Central memory CD4-positive, alpha-beta T cell (primary cell): ENCODE results near the gene CPT1A.

Source experiments
- DNase-seq: peaks from one replicate; pipeline ENCODE4 v3.0.0; 2022

Gene CPT1A

DNA sequence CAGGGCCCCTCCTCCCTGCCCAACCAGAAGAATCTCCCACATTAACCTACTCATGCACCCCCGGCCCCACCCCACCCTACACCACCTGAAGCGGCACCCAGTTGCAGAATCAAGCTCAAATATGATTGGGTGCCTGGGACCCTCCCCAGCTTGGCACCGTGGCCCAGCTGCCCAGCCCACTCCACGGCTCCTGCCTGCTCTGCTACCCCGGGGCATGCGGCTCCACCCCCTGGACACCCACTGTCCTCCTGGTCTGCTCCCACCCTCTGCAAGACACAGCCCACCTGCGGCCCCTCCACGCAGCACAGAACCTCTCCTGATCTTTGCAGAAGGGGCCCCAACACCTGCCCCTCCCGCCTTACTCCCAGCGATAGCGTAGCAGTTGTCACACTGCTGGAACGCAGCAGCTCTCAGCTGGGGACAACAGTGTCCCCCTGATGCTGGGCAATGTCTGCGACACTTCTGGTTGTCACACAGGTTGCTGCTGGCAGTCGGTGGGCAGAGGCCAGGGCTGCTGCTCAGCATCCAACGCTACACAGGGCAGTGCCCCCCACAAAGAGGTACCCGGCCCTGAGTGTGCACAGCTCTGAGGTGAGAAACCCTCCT, 58.4 kb downstream of the CPT1A start:
- no peak for DNase-seq

GRCh38 chr11:68782711-68783110, 59.0 kb downstream of the CPT1A start:
- DNase-seq, result no peak

- no peak for DNase-seq
These were observed 60.9 kb downstream of the CPT1A start for GRCh38 chr11:68780829-68781228.

DNA sequence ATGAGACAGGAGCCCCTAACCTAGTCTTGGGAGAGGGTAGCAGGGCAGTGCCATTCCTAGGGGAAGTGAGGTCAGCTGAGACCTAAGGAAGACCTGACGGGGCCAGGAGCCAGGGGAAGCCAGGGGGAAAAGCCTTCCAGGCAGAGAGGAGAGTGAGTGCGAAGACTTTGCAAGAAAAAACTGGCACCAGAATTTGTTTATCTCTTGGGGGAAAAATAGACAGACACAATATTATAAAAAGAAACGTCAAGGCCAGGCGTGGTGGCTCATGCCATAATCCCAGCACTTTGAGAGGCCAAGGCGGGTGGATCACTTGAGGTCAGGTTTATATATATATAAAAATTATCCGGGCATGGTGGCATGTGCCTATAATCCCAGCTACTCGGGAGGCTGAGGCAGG, 63.5 kb downstream of the CPT1A start:
- DNase-seq, result no peak

DNA sequence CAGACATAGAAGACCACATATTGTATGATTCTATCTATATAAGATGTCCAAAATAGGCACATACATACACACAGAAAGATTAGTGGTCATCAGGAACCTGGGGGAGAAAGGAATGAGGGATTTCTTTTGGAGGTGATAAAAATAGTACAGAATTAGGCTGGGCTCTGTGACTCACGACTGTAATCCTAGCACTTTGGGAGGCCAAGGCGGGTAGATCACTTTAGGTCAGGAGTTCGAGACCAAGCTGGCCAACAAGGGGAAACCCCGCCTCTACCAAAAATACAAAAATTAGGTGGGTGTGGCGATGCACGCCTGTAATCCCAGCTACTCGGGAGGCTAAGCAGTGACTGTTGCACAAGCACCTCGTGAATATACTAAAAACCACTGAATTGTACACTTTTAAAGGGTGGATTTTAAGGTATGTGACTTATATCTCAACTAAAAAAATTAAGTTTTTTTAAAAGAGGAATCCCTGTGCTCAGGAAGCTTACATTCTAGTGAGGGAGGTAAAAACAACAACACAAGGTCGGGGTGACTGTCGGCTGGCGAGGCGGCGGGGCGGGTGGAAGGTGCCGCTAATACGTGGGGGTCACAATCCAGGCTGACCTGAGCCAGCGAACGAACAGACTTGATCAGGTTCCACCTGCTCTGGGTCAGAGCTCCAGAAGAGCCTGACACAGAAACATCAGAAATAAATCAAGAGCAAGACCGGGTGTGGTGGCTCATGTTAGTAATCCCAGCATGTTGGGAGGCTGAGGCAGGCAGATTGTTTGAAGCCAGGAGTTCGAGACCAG, 65.1 kb downstream of the CPT1A start:
- DNase-seq, result no peak

- no peak for DNase-seq
These were observed 65.7 kb downstream of the CPT1A start for GRCh38 chr11:68775951-68776388.

- DNase-seq, result no peak
These were observed 67.5 kb downstream of the CPT1A start for GRCh38 chr11:68774194-68774585.

- DNase-seq, result no peak
These were observed 68.1 kb downstream of the CPT1A start for GRCh38 chr11:68773521-68774193.

GRCh38 chr11:68772936-68773335, 68.8 kb downstream of the CPT1A start:
- no peak for DNase-seq

- no peak for DNase-seq
These were observed 70.9 kb downstream of the CPT1A start for GRCh38 chr11:68770781-68771180.

DNA sequence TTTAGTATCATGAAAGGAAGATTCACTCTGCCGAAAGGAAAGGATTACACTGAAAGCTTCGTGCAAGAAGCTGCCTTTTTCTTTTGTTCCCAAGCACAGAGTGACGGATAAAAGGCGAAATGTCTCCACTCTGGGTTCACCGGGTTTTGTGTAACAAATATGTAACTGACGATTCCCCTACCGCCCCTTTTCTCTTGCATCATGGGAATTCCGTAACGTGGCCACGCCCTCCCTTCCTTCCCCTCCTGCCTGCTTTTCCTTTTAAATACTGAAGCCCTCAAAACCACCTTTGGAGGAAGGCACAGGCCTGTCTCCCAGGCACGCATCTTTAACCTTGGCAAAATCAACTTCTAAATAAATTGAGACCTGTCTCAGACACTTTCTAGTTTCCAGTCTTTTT, 74.0 kb downstream of the CPT1A start:
- DNase-seq, result no peak

GRCh38 chr11:68766786-68767185, 74.9 kb downstream of the CPT1A start:
- no peak for DNase-seq

DNA sequence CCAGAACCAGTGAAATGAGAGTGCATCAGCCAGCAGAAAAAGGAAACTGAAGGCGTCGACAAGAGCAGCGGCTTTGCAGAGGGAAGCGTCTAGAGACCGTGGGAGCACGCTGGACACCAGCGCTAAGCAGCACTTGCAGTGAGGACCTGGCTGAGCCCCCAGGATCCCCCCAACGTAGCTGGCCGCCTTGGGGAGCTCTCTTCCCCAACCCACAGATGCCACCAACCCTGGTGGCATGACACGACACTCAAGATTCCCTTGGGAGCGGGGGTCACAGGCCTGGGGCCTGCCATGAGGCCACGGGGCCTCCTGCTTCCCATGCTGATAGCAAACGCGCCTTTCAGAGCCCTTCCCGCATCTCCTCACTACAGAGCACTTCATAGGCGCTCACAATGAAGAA, 77.0 kb downstream of the CPT1A start:
- no peak for DNase-seq

- no peak for DNase-seq
These were observed 77.6 kb downstream of the CPT1A start for GRCh38 chr11:68763926-68764657.

- DNase-seq, result no peak
These were observed 78.5 kb downstream of the CPT1A start for GRCh38 chr11:68763181-68763721.

- DNase-seq, result no peak
These were observed 79.2 kb downstream of the CPT1A start for GRCh38 chr11:68762481-68762880.

DNA sequence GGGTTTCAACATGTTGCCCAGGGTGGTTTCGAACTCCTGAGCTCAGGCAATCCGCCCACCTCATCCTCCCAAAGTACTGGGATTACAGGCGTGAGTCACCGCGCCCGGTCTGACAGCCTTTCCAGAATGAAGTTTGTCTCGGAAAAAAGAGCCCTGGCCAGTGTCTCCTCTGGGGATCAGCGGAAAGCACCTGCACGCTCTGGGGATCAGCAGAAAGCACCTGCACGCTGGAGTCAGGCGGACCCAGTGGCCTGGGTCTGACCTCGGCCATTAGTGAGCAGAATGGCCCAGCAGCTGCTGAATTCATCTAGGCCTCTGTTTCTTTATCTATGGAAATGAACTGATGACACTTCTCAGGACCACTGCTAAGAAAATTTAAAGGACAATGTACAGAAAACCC, 79.9 kb downstream of the CPT1A start:
- no peak for DNase-seq

DNA sequence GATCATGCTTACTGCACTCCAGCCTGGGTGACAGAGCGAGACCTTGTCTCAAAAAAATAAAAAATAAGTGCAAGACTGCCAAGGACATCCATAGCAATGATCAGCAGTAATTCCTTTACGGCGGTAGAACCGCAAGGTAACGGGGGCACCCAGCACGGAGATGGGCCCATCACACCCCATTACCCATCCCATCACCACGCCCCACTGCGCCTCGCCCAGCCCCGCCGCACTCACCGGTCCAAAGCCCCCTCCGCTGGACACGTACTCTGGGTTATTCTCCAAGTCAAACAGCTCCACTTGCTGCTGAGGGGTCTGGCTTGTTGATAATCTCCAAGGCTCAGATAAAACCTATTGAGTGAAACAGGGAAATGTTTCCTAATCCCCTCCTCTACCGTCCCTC, 81.7 kb downstream of the CPT1A start:
- no peak for DNase-seq

- no peak for DNase-seq
These were observed 84.0 kb downstream of the CPT1A start for GRCh38 chr11:68757711-68758110.

DNA sequence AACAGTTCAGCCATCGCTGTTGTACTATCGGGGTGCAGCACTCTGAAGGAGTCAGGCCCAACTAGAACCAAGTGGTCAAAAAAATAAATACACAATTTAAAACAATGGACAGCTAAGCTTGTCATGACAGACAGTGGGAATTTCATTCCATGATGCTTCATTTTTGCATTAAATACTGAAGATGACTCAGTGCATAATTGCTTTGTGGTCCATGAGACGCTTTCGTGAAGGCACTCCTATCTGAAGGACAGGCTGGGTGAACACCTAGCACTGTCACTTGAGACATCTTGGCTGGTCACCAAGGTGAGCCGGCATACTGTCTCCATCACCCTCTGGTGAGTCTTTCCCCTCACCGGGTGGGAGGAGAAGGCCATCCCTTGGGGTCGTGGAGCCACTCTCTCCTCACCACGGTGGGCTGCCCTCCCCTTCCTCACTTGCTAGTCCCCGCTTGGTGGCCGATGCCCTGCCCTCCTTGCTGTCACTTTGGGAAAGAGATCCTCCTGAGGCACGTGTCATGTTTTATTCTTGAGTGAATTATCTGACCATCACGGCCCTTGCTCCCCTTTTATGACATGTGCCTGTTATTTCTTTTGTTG, 85.4 kb downstream of the CPT1A start:
- no peak for DNase-seq

DNA sequence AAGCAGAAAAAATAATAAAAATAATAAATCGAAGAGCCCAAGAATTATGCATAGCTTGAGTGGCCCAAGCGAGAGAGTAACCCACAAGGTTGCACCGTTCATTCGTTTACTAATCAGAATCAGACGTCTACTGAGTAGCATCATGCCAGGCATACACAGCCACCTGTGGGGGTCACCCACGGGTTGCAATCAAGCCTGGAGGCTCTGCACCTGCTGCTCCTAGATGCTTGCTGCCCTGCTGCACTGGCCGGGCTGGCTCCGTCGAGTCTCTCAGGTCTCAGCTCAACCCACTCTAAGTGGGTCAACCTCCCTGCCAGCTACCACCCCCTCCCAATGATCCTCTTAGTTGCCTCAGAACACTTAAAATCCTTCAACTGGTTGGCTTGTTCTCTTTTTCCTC, 88.4 kb downstream of the CPT1A start:
- no peak for DNase-seq

DNA sequence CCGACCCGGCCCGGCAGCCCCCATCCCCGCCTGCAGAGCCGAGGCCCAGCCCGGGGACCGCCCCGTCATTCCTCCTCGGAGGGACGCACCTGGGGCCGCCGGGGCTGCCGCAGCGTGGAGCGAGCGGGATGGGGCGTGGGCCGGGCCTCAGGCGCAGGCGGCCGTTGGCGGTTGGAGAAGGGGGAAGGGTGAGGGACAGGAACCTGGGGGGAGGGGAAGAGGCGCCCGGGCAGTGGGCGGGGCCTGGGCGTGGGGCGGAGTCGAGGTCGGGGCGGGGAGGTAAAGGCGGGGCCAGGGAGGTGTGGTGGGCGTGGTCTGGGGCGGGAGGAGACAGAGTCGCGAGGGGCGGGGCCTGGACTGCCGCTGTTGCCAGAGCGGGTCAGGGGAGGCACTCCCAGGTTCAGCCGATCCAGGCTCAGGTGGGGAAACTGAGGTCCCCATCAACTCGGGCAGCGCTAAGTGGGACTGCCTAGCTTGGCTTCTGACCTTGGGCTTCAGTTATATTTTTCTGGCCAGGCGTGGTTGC, 90.3 kb downstream of the CPT1A start, which contains the start of gene TESMIN:
Gene TESMIN, minus strand, starts transcription at position 190 of the 526 bp plus-strand sequence. CDS start 860 bp downstream, outside the sequence.
- DNase-seq, result peak; percentile 82
